NCI-H1417 treated with DMSO at 0.1 percent for 48 hours (cell line): ENCODE measurements around the gene BLM.

ENCODE experiments used
- DNase-seq: peaks from one replicate; lab custom pipeline; 2025; lab: John Stamatoyannopoulos, UW

Gene BLM

DNA sequence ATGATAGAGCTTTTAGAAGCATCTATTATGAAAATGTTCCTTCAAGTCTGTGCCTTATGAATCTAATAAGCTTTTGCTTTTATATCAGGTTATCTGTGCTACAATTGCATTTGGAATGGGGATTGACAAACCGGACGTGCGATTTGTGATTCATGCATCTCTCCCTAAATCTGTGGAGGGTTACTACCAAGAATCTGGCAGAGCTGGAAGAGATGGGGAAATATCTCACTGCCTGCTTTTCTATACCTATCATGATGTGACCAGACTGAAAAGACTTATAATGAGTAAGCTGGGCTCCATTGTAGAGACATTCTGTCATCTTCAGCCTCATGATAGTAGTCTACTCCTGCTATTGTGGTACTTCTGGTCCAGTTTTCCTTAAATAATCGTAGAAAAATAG is 73.4 kb downstream of the BLM start:
- DNase-seq, result no peak

- no peak for DNase-seq
Measured at GRCh38 chr15:90794538-90794937, 77.4 kb downstream of the BLM start.

DNA sequence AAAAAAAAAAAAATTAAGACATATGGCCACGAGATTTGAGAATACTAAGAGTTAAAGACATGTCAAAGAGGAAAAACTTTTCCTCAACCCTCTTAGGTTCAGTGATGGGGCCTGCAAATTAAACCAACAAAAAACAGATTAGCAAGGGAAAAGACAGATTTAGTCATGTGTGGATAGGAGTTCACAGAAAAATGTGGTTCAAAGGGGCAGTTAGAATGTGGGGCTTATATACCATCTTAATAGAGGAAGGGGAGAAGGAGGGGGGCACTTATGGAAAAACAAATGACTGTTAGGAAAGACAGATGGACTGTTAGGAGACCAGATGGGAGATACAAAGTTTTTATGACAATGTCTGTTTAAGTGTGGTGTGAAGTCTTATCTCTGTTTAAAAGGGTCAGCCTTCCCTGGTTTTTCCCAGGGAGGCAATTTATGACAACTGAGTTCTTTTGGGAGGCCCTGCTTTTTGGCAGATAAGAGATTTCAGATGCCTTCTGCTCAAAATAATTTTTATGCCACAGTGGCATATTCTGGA is 82.6 kb downstream of the BLM start:
- no peak for DNase-seq

- no peak for DNase-seq
Measured at GRCh38 chr15:90801803-90802202, 84.7 kb downstream of the BLM start.

DNA sequence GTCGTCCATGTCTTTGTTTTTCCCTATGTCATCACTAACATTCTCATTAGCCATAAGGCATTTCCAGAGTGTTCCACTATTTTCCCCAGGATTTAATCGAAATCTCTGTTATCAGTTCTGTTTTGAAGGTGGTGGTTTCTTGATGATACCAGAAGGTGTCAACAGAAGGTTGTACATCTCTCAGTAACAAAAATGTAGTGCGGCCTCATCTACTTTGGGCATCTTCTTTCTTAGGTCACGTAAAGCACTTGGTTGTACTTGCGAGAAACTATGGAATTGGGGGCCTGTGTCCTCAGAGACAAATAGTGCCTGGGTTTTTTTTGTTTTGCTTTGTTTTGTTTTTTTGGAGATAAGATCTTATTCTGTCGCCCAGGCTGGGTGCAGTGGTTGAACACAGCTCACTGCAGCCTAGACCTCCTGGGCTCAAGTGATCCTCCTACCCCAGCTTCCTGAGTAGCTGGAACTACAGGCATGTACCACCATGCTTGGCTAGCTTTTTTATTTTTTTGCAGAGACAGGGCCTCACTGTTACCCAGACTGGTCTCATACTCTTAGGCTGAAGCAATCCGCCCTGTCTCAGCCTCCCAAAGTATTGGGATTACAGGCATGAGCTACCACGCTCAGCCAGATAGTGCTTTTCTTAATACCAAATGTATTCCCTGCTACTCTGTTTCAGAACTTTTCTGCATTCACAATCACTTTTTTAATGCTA is 90.1 kb downstream of the BLM start:
- no peak for DNase-seq

GRCh38 chr15:90807786-90808086 is 90.6 kb downstream of the BLM start:
- no peak for DNase-seq

DNA sequence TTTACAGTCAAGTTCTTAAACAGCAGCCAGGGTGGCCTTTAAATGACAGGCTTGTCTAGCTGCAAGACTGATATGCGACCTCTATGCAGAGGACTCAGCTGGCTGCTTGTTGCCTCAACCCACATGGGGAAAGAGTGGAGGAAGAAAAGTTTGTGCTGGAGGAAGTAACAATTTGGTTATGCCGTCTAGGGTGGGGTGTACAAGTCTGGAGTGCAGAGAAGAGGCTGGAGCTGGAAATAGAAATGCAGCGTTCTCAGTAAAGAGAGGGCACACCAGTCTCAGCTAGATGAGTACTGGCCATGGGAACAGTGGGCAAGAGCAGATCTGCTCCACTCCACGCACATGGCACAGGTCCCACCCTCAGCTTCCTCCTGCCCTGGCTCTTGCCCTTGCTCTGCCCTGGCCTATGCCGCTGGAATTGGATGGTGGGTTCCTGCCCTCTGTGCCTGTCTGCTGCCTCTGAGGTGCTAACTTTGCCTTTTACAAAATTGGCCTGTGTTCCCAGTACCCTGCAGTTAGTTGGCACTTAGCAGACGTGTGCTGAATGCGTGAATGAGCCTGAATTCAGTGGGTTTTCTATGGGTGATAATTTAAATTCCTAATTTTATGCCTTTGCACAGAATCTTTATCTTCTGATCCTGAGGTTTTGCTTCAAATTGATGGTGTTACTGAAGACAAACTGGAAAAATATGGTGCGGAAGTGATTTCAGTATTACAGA is 91.5 kb downstream of the BLM start:
- no peak for DNase-seq

DNA sequence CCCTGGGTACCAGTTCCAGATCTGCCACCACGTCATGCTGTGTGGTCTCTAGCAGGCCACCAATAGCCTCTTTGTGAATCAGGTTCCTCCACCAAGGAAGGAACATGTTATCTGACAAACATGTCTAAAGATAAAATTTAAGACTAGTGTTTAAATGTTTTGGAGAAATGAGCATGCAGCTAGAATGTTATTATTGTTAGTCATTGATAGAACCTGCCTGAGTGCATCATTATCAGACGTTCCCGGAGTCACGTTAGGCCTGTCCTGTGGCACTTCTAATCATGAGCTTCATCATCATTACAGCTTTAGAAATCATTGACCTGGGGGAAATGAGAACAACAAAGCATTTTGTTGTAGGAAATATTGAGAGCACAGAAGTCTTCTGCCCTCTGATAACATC is 92.4 kb downstream of the BLM start:
- DNase-seq, result no peak

GRCh38 chr15:90810354-90810753 is 93.2 kb downstream of the BLM start:
- no peak for DNase-seq

DNA sequence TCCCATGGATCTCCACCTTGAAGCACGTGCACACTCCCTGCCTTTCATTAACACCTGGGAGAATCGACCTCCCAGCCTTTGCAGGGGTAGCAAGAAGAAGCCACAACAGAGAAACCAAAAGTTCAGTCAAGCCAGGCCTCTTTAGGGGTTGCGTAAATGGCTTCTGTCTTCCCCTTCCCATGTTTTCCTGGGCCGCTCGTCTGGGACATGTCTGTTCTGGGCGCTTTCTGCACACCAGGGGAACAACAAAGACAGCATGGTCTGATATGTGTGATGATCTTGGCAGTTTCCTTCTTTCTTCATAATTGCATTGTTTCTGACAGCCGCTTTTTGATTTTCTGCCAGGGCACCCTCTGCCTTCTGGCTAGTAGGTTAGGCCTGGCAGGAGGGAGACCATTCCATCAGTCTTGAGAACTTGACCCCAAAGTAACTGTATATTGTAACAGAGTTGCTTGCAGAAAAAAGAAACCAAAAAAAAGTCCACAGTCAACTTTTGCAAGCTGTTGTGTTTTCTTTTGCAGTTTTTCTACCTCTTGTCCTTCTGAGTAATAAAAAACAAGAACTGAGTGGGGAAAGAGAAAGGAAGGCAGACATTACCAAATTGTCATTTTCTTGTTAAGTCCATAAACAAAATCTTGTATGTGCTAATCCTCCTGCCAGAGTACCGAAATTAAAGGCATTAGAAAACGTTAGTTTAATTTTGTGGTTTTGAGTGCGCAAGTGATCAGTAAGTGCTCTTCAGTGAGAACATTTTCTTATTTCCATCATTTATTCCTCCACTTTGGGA is 95.2 kb downstream of the BLM start:
- no peak for DNase-seq

- DNase-seq, result no peak
Measured at GRCh38 chr15:90812958-90813265, 95.8 kb downstream of the BLM start.

GRCh38 chr15:90813796-90814190 is 96.6 kb downstream of the BLM start:
- no peak for DNase-seq

DNA sequence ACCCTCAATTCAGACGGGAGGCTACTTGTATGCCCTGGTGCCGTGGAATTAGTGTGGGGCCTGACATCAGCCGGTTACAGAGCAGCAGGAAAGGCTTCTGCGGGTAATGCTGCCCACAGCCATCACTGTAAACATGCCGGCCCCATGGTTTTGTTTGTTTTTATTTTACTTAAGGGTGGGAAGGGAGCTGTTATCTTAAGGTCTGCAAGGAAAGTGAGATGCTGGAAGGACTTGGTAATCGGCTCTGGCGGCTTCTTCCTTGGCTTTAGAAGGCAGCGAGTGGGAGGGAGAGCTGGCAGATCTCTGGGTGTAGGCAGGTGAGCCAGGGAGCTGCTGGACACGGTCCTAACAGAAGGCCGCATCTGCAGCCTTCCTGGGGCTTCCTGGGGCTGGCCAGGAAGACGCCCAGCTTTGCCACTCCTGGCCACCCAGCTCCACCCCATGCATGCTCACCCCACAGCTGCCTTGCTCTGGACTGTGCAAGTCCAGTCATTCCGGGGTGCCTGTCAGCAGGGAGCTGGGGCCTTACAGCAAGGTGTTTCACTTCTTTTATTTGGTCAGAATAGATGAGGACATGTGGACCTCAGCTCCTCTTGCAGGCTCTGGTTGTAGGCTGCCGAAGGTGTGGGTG is 97.2 kb downstream of the BLM start:
- no peak for DNase-seq

DNA sequence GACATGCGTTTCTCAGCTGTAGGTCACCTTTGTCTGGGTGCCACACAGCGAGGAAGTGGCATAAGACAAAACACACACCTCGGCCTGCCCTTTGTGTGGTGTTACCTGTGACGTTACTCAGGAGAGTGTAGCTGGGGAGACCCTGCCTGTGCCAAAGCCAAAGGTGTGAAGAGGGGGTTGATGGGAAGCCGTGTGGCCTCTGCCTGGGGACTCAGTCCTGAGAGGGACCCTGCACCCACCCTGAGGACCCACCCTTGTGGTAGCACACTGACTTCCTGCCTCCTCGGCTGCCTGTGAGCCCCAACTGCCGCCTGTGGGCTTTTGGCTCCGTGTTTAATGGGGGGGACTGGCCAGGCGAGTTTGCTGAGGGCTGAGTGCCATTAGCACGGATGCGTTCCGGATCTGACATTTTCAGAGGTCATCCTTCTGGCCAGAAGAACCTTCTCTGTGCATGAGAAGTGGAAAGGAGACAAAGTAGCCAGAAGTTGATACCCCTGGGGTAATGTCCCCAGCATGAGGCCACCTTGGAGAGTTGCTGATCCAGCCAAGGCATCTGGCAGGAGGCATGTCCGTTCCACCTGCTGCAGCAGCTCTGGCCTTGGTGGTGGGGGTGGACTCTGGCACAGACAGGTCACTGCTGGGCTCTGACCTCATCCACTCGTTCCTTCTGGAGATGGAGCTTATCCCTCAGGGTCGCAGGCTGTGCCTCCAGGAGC is 99.4 kb downstream of the BLM start:
- DNase-seq, result no peak

GRCh38 chr15:90817117-90818057 is 100.2 kb downstream of the BLM start:
- no peak for DNase-seq

DNA sequence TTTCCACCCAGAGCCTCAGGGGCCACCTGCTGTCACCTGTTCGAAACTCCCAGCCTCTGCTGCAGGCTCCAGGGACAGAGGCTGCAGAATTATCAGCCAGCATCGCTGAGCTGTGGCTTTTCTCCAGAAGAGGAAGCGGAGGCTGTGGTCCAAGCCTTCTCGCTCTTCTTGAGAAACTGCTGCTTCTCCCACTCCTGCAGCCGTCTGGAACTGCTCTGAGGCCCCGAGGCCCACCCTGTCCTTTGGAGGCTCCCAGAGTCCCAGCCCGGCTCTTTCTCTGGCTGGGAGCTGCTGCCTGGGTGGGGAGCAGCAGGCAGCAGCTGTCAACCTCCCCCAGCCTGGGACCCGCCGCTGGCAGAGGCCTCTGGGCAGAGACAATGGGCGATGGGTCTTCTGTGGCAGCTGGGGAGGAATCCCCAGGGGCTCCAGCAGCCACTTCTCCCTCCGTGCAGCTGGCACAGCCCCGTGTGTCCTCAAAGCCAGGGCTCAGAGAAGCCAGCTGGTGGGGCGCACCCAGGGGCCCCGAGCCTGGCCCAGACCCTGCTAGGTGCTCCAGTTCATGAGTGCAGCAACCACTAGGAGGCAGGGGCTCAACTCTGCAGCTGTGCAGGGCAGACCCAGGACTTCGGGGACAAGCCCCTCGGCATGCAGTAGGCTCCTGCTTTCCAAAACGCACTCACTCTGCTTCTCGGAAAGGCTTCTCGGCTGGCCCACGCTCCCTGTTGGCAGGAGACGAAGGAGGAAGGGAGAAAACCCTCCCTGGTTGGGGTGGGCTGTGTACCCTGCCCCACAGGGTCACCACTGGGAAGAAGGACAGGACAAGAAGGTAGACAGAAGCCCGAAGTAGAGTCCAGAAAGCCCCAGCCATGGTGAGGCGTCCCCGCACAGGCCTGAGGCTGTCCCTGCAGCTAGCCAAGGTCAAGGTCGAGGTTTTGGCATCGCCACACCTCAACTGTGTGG is 101.4 kb downstream of the BLM start:
- DNase-seq, result no peak

GRCh38 chr15:90819390-90819789 is 102.2 kb downstream of the BLM start:
- DNase-seq, result no peak

- DNase-seq, result no peak
Measured at GRCh38 chr15:90819850-90820249, 102.7 kb downstream of the BLM start.

- no peak for DNase-seq
Measured at GRCh38 chr15:90820481-90820880, 103.3 kb downstream of the BLM start.
